A673 (cell line): Measurements from ENCODE around the gene CPPED1.

Source experiments
- EZH2 ChIP-seq: fragments of 200-600 bp; sonication (generic); IDR thresholded peaks from 2 replicates; pipeline ENCODE4 v1.6.1; 2017; ENCODE audit warnings: borderline replicate concordance, low read depth, mild to moderate bottlenecking, mixed read lengths, antibody characterized with exemption, low read length; ENCODE audit not compliant: poor library complexity, severe bottlenecking
- TF ChIP-seq, protein P1 (sequence below): fragments of 300-800, 200-600 bp; sonication (generic); conservative IDR thresholded peaks from 2 replicates; pipeline ENCODE4 v1.5.1; 2017; ENCODE audit warnings: low read depth, mild to moderate bottlenecking, antibody characterized with exemption, low read length, moderate library complexity, mixed read lengths

DNA sequence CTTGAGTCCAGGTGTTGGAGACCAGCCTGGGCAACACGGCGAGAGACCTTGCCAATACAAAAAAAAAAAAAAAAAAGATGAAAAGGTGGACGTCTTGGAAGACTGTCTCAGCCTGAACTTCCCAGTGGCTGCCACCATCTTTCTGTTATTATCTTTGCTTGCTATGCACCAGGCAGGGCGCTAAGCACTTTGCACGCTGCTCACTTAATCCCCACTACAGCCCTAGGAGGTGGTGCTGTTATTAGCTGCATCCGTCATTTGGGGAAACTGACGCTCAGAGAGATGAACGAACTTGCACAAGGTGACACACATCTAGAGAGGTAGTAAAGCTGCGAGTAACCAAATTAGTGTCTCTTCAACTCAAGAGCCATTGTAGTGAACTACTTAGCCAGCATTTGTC, 708 bp upstream of the CPPED1 start:
- TF ChIP-seq, protein P1, sequence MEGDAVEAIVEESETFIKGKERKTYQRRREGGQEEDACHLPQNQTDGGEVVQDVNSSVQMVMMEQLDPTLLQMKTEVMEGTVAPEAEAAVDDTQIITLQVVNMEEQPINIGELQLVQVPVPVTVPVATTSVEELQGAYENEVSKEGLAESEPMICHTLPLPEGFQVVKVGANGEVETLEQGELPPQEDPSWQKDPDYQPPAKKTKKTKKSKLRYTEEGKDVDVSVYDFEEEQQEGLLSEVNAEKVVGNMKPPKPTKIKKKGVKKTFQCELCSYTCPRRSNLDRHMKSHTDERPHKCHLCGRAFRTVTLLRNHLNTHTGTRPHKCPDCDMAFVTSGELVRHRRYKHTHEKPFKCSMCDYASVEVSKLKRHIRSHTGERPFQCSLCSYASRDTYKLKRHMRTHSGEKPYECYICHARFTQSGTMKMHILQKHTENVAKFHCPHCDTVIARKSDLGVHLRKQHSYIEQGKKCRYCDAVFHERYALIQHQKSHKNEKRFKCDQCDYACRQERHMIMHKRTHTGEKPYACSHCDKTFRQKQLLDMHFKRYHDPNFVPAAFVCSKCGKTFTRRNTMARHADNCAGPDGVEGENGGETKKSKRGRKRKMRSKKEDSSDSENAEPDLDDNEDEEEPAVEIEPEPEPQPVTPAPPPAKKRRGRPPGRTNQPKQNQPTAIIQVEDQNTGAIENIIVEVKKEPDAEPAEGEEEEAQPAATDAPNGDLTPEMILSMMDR: no peak
- TF ChIP-seq EZH2: no peak
